ENCODE data around the gene JAM3. TPM values are rescaled to one million over a fixed set of nuclear protein-coding genes. Genes with fewer than 3 reads are reported as not detected.

JAM3 gene
- total RNA-seq, 1 donor from 2014 or later, result 3.9 TPM

DNA sequence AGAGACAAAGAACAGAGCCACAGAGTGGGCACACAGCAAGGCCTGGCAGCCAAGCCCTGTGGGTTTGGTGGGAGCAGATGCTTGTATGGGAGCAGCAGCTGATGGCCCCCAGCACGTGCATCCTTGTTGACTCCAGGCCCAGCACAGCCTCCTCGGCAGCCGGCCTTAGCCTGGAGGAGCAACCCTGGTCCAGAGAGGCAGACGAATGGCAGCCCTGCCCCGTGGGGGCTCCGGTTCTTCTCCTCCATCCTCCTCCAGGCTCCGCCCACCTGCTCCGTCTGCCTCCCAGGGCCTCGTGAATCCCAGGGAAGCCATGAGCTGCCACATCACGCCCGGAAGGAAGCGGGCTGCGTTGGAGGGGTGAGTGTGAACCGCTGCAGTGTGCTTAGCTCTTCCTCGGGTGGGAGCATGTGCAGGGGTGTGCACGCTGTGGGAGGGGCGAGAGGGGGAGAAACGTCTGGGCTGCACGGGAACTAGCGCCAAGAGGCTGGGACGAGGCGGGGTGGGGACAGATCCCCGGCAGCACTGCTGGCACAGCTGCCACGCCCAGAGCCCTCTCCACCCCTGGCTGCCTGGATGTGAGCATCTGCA, 36.3 kb upstream of the JAM3 start:
- Mint-ChIP-seq H3K36me3 (ENCODE audit: low read depth) (no peaks in the 10 kb centered on the region), H3K9me3 (no peaks in the 10 kb centered on the region), H3K4me1 (ENCODE audit: low read depth) (peaks cover 59% of the 10 kb centered on the region), H3K27me3 (ENCODE audit: insufficient read depth) (peaks cover 16% of the 10 kb centered on the region), H3K4me3 (no peak overlapping the region), H3K27ac (no peak overlapping the region)
- intact Hi-C loops (cut with micrococcal nuclease), result loop anchor here (10.0 kb wide), 1 partner anchor 302 kb away; the partner anchor contains the start of gene GLB1L2
- DNase-seq (ENCODE audit: low spot score), result no peak

DNA sequence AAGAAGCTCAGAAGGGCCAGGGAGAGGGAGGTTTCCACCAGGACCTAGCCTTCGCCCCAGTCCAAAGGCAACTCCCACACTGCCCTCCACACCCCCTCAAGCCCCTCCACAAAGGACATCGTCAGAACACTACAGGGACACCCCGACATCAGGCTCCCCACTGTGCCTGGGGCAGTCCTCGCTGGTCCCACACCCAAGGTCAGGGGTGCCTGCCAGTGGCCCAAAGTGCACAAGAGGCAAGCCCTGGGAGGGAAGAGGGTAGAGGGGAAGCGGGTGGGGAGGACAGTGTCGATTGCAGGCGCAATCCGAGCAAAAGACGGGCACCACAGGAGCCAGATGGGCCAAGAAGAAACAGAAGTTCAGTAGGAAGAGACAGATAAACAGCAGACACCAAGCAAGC, 35.6 kb upstream of the JAM3 start:
- Mint-ChIP-seq H3K9me3 (no peaks in the 10 kb centered on the region), H3K4me1 (ENCODE audit: low read depth) (peaks cover 58% of the 10 kb centered on the region), H3K36me3 (ENCODE audit: low read depth) (no peaks in the 10 kb centered on the region), H3K27me3 (ENCODE audit: insufficient read depth) (peaks cover 13% of the 10 kb centered on the region), H3K27ac (peak overlapping the region; percentile 47), H3K4me3 (no peak overlapping the region)
- intact Hi-C loops (cut with micrococcal nuclease), result loop anchor here (10.0 kb wide), 1 partner anchor 302 kb away; the partner anchor contains the start of gene GLB1L2
- no peak for DNase-seq (ENCODE audit: low spot score)

DNA sequence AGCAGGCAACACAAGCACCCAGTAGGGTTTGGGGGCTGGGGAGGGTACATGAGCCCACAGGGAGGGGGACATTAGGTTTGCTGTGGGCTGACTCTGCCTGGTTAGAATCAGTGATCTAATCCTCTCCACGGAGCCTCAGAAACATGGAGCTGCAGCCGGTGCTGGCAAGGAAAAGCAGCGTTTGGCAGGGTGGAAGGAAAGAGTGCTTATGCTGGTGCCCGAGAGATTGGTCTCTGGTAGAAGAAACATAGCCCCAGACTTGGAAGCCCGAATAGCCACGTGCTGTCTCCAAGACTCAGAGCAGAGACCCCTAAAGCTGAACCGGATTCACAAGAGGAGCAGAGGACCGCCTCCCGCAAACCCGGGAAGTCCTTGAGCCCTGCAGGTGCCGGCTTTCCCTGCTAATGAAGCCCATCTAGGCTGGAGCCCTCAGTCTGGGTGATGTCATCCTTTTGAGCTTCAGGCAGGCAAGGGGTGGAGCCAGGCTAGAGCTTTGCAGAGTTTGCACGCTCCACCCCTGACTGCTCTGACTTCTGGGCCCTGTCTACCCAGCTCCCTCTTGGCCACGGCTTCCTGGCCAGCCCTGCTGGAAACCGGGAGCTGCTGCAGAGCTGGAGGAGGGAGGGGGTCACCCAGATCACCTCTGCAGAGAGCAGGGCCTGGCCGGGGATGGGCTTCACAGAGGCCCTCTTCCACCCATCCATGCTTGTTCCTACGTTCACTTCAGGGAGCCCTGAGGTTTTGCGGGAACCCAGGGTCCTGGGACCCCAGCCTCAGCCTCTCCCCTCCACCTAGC, 35.0 kb upstream of the JAM3 start:
- peak; percentile 65 for DNase-seq (ENCODE audit: low spot score)
- peak overlapping the region; percentile 59 for H3K27ac Mint-ChIP-seq
- H3K27me3 Mint-ChIP-seq (ENCODE audit: insufficient read depth), result peaks cover 7% of the 10 kb centered on the region
- no peaks in the 10 kb centered on the region for H3K36me3 Mint-ChIP-seq (ENCODE audit: low read depth)
- H3K4me1 Mint-ChIP-seq (ENCODE audit: low read depth), result peaks cover 55% of the 10 kb centered on the region
- H3K4me3 Mint-ChIP-seq, result peak overlapping the region; percentile 24
- intact Hi-C loops (cut with micrococcal nuclease), result loop anchor here (1.0 to 10.0 kb wide), 2 partner anchors 106 to 301 kb away; partner anchors contain the start of gene GLB1L2
- H3K9me3 Mint-ChIP-seq, result no peaks in the 10 kb centered on the region

DNA sequence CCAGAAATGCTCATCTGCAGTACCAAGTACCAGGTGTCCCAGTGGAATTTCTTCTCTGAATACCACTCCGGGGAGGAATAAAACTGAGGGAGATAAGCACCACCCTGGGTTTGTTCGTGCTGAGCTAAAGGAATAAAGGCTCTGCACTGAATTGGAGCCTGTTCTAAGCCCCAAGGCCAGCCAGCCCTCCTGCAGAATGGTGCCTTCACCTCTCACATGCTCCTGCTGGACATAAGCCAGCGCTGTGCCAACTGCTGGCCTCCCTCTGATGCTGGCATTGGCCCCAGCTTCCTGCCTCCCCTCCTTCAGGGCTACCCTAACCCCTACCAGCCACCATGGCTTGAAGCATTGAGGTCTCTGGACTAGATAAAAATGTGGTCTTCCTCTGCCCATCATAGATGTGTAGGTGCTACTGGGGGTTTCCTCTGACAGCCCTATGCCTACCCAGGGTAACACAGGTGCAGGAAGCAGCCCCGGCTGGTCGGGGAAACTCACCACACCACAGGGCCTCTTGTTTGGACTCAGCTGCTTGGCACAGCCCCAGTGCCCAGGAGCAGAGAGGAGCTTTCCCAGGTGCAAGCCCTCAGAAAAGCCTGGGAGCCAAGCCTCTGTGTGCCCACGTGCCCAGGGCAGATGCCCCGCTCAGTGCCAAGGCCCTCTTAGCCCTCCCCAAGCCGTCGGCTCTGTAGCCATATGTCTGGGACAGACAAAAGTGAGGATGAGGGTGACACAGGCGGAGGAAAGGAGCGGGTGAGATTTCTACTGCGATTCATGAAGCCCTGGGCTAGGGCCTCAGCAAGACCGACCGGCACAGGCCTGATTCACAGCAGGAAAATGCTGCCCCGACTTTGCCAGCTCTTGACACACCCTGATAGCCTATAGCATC, 34.1 kb upstream of the JAM3 start:
- Mint-ChIP-seq H3K27me3 (ENCODE audit: insufficient read depth) (peaks cover 4% of the 10 kb centered on the region), H3K36me3 (ENCODE audit: low read depth) (no peaks in the 10 kb centered on the region), H3K4me3 (peak overlapping the region; percentile 85), H3K9me3 (no peaks in the 10 kb centered on the region), H3K4me1 (ENCODE audit: low read depth) (peaks cover 55% of the 10 kb centered on the region), H3K27ac (peak overlapping the region; percentile 59)
- DNase-seq (ENCODE audit: low spot score), result no peak
- intact Hi-C loops (cut with micrococcal nuclease), result loop anchor here (1.0 to 10.0 kb wide), 3 partner anchors 106 to 300 kb away; partner anchors contain the start of genes GLB1L2, NCAPD3 and VPS26B

DNA sequence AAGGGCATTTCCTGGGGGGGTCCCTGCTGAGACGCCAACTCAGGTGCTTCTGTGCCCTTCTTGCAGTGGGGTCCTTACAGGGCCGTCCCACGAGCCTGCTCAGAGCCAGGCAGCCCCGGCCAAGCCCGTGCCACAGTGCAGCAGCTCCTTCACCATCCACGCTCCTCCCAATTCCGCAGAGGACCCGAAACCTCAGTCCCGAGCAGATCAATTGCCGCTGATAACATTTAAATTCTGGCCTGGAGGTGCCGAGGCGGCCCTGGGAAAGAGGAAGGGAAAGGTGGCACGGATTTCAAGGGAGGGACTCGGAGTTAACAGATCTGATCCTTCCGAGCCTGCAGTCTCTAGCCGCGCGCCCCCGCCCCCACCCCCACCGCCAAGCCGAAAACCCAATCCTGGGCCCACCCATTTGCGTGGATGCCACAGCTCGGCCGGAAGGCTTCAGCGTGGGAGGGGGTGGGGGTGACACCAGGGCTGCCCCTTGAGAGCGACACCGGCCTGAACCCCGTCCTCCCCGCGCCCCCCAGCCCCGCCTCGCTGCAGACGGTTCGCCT, 32.3 kb upstream of the JAM3 start:
- DNase-seq (ENCODE audit: low spot score), result peak; percentile 17
- Mint-ChIP-seq H3K27ac (peak overlapping the region; percentile 92), H3K27me3 (ENCODE audit: insufficient read depth) (peaks cover 4% of the 10 kb centered on the region), H3K9me3 (no peaks in the 10 kb centered on the region), H3K4me1 (ENCODE audit: low read depth) (peaks cover 55% of the 10 kb centered on the region), H3K36me3 (ENCODE audit: low read depth) (no peaks in the 10 kb centered on the region), H3K4me3 (peak overlapping the region; percentile 85)
- intact Hi-C loops (cut with micrococcal nuclease), result loop anchor here (1.0 to 10.0 kb wide), 6 partner anchors 14 to 298 kb away; partner anchors contain the start of genes GLB1L2, NCAPD3 and VPS26B

DNA sequence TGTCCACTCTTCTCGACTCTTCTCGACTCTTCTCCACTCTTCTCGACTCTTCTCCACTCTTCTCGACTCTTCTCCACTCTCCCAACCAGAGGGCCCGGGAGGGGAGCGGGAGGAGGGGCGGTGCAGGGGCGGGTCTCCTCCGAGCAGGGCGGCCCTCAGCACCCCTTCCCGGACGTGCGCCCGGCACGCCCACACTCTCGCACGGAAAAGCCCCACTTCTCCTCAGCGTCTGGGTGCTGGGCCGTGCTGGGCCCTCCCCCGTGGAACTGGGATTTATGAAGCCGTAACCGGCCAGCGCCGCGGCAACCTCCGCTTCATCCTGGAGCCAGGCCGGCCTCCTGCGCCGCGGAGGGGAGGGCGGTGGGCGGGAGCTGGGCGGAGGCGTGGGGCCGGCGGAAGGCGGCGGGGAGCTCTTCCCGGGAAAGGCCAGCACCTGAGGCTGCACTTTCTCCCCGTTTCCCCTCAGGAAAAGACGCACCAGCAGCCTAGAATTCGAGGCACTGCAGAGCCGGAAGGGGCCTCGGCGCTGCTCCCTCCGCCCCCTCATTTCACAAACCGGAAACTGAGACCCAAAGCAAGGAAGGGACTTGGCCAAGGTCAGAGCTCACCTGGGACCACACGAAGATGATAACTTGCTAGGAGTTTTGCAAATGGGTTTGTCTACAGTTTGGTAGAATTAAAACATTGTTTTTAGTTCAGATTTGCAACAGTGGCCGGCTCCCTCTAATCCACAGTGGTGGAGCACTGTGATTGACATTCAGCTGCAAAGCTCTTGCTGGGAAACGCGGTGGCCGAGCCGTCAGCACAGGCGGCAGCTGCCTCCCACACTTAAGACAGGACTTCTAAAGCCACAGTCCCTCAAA, 31.6 kb upstream of the JAM3 start:
- Mint-ChIP-seq H3K27ac (peak overlapping the region; percentile 92), H3K4me3 (peak overlapping the region; percentile 85), H3K4me1 (ENCODE audit: low read depth) (peaks cover 50% of the 10 kb centered on the region), H3K9me3 (no peaks in the 10 kb centered on the region), H3K27me3 (ENCODE audit: insufficient read depth) (peaks cover 1% of the 10 kb centered on the region), H3K36me3 (ENCODE audit: low read depth) (no peaks in the 10 kb centered on the region)
- peak; percentile 57 for DNase-seq (ENCODE audit: low spot score)
- intact Hi-C loops (cut with micrococcal nuclease), result loop anchor here (1.0 to 10.0 kb wide), 6 partner anchors 13 to 298 kb away; partner anchors contain the start of genes GLB1L2, NCAPD3 and VPS26B

DNA sequence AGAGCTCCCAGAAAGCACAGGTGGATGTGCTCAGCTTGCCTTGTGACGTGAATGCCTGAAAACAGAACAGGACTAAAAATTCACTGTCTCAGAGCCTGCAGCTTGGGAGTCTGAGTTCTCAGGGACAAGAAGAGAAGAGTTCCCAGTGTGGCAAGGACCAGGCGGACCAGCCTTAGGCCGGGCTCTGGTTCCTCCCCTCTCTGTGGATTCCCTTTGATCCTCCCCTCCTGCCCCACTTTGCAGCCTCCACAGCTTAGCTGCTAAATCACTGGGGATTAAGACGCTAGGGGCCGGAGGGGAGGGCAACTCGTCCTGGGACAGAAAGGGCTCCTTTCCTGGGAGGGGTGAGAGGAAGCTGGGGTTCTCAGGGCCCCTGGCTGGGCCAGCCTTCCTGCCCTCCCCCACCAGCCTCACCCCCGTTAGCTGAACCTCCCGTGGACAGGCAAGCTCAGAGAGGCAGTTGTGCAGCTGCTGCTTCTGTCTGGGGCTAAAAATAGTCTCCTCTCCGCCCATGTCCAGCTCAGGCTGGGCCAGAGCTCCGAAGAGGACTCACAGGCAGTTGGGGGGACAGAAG, 29.9 kb upstream of the JAM3 start:
- Mint-ChIP-seq H3K4me3 (peak overlapping the region; percentile 37), H3K4me1 (ENCODE audit: low read depth) (peaks cover 39% of the 10 kb centered on the region), H3K9me3 (no peaks in the 10 kb centered on the region), H3K36me3 (ENCODE audit: low read depth) (no peaks in the 10 kb centered on the region), H3K27me3 (ENCODE audit: insufficient read depth) (no peaks in the 10 kb centered on the region), H3K27ac (no peak overlapping the region)
- DNase-seq (ENCODE audit: low spot score), result no peak
- intact Hi-C loops (cut with micrococcal nuclease), result loop anchor here (5.0 to 10.0 kb wide), 2 partner anchors 183 to 296 kb away; partner anchors contain the start of genes GLB1L2, NCAPD3 and VPS26B

DNA sequence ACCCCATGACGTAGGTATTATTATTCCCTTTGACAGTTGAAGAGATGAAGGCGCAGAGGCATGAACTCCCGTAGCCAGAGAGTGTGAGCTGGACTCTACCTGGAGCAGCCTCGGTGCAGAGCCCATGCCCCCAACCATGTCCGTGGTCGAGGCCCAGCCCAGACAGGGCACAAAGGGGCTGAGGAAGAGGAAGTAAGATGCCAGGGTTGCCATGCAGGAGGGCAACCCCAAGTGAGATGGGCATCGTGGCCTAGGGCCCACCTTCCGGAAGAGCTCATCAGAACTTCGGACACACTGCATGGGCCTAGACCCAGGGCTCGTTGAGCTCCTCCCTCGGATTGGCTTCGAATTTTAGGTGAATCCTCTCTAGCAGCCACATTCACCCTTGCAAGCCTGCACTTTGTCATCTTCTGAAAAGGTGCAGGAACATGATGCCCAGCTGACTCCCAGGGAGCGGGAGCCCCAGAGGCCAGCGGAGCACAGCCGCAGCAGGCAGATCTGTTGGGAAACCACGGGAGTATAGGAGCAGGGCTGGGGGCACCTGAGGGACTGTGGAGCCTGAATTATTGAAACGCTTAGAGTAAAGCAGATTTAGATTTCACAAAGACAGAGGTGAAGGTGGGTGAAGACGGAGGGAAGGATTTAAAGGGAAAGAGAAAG, 29.0 kb upstream of the JAM3 start:
- no peaks in the 10 kb centered on the region for H3K36me3 Mint-ChIP-seq (ENCODE audit: low read depth)
- H3K27ac Mint-ChIP-seq, result no peak overlapping the region
- H3K4me1 Mint-ChIP-seq (ENCODE audit: low read depth), result peaks cover 31% of the 10 kb centered on the region
- intact Hi-C loops (cut with micrococcal nuclease), result loop anchor here (5.0 to 10.0 kb wide), 2 partner anchors 182 to 295 kb away; partner anchors contain the start of genes GLB1L2, NCAPD3 and VPS26B
- no peak overlapping the region for H3K4me3 Mint-ChIP-seq
- peaks cover 2% of the 10 kb centered on the region for H3K27me3 Mint-ChIP-seq (ENCODE audit: insufficient read depth)
- no peak for DNase-seq (ENCODE audit: low spot score)
- H3K9me3 Mint-ChIP-seq, result no peaks in the 10 kb centered on the region

DNA sequence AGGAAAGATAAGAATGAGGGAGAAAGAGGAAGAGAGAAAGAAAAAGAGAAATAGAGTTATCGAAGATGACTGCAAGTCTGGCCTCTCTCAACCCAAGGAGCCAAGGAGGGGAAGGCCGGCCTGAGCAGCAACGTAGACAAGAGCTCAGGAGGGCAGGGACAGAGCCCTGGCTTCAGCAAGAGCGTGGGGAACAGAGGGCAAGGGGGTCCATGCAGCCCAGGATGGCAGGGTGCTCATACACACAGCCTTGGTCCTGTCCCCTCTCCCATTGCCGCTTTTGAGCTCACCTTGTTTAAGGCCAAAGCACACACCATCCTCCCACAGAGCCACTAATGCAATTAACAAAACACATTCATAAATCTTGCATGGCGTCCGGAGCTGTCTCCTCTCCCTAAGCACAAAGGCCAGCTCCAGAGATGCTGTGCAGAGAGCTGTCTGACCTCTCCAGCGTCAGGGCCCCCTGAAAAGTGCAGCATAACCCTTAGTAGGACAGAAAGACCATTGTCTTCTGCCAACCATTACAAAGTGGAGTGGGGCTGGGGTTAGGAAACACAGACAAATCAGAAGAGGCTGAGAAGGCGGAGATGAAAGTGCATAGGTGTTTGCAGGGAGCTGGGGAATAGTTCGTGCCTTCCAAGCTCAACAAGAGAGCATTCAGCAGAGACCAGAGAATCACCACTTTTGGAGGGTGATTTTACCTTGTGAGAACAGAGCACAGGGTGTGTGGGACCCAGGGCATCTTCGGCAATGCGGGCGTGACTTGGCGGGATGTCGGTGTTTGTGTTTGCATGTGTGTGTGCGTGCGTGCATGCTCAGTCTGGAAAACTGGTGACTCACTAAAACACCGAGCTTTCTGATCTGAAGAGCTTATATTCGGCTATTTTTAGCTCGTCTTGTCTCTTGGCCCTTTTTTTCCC, 28.2 kb upstream of the JAM3 start:
- H3K36me3 Mint-ChIP-seq (ENCODE audit: low read depth), result no peaks in the 10 kb centered on the region
- peaks cover 2% of the 10 kb centered on the region for H3K27me3 Mint-ChIP-seq (ENCODE audit: insufficient read depth)
- no peak overlapping the region for H3K27ac Mint-ChIP-seq
- no peak for DNase-seq (ENCODE audit: low spot score)
- H3K9me3 Mint-ChIP-seq, result no peaks in the 10 kb centered on the region
- H3K4me1 Mint-ChIP-seq (ENCODE audit: low read depth), result peaks cover 23% of the 10 kb centered on the region
- intact Hi-C loops (cut with micrococcal nuclease), result no loop called here
- no peak overlapping the region for H3K4me3 Mint-ChIP-seq

DNA sequence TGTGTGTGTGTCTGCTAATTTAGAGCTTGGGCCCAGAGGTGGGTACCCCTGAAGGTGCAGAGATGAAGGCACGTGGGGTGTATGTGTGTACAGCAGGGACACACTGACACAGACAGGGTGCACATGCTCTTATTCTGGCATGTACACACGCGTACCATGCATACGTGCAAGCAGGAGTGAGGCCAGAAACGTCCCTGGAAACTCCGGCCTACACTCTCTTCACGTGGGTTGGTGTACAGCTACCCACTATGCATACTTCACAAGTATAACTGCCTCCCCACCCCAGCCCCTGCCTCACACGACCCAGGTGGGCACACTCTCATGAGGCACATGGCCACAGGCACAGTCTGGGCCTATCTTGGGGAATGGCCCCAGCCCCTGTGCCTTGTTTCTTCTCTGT, 27.5 kb upstream of the JAM3 start:
- DNase-seq (ENCODE audit: low spot score), result no peak
- Mint-ChIP-seq H3K4me1 (ENCODE audit: low read depth) (peaks cover 16% of the 10 kb centered on the region), H3K4me3 (no peak overlapping the region), H3K27me3 (ENCODE audit: insufficient read depth) (peaks cover 2% of the 10 kb centered on the region), H3K27ac (no peak overlapping the region), H3K36me3 (ENCODE audit: low read depth) (no peaks in the 10 kb centered on the region), H3K9me3 (no peaks in the 10 kb centered on the region)
- intact Hi-C loops (cut with micrococcal nuclease), result no loop called here
